Adrenal gland (tissue), 5 donors: Measurements from ENCODE around the gene PKP3.

Experiments used
- CTCF ChIP-seq, 6 experiments: fragments of 450-650 bp in 4 of 6; fragments of 200-600 bp in 2 of 6; sonication (generic) in 1 of 6; IDR thresholded peaks; 1 replicate in 5 of 6; 2 replicates in 1 of 6; pipeline versions ENCODE4 v1.5.1 to v1.8.0; 2016 to 2021; ENCODE audit warnings: antibody characterized with exemption in 6 of 6, mild to moderate bottlenecking in 2 of 6, moderate library complexity in 1 of 6
- POLR2A ChIP-seq, 2 donors: fragments of 450-650 bp; IDR thresholded peaks; one replicate each; pipeline ENCODE4 v1.6.1; 2017; ENCODE audit warnings: antibody characterized with exemption in 2 of 2, mild to moderate bottlenecking in 2 of 2, moderate library complexity in 1 of 2
- donor health status: DM: no; HTN: no; CAD: no.

- no peak for TF ChIP-seq CTCF (IDR thresholded peaks at IDR 0.05)
- no peak for TF ChIP-seq POLR2A (IDR thresholded peaks at IDR 0.05)
These were observed 18.7 kb downstream of the PKP3 start for GRCh38 chr11:412641-413119.
